ENCODE data around the gene CDK5RAP2. TPM values are rescaled to one million over a fixed set of nuclear protein-coding genes. Genes with fewer than 3 reads are reported as not detected.

CDK5RAP2 gene
- total RNA-seq, 1 experiment from 2014 or later = 56.4 TPM

GRCh38 chr9:120481846-120482245, 98.1 kb downstream of the CDK5RAP2 start:
- no peak overlapping the region for H2BK5ac ChIP-seq (ENCODE audit: insufficient read length, low read length)
- H3K56ac ChIP-seq (ENCODE audit: insufficient read length, low read depth, low read length) = no peak overlapping the region
- H2AK5ac ChIP-seq (ENCODE audit: insufficient read length, low read length) = no peak overlapping the region
- no peaks in the 10 kb centered on the region for H3K79me1 ChIP-seq (ENCODE audit: insufficient read depth, low read depth, low read length, poor library complexity, severe bottlenecking)
- H3K18ac ChIP-seq (ENCODE audit: insufficient read length, low read depth, low read length) = no peak overlapping the region
- no peak for TF ChIP-seq CTCF (conservative IDR thresholded peaks at IDR 0.05)
- no peaks in the 10 kb centered on the region for H3K9me3 Mint-ChIP-seq
- H3K27me3 ChIP-seq (ENCODE audit: insufficient read depth, low read length) = no peaks in the 10 kb centered on the region
- H2BK120ac ChIP-seq (ENCODE audit: low read depth, low read length, poor library complexity, severe bottlenecking) = no peak overlapping the region
- H3K27ac Mint-ChIP-seq = no peak overlapping the region
- H4K5ac ChIP-seq (ENCODE audit: insufficient read length, low read depth, low read length) = no peak overlapping the region
- H3K27me3 Mint-ChIP-seq (ENCODE audit: low read depth) = no peaks in the 10 kb centered on the region
- H2BK20ac ChIP-seq (ENCODE audit: low read depth, low read length, poor library complexity, severe bottlenecking) = no peak overlapping the region
- no peak overlapping the region for H2BK15ac ChIP-seq (ENCODE audit: low read depth, low read length)
- H3K9ac ChIP-seq (ENCODE audit: extremely low read depth, insufficient read length, low read length) = no peak overlapping the region
- H4K91ac ChIP-seq (ENCODE audit: insufficient read length, low read depth, low read length) = no peak overlapping the region
- no peak overlapping the region for H3K4me3 Mint-ChIP-seq
- no peak overlapping the region for H2BK12ac ChIP-seq (ENCODE audit: insufficient read length, low read depth, low read length)
- DNase-seq = no peak
- H3K4ac ChIP-seq (ENCODE audit: low read depth, low read length) = no peak overlapping the region
- no CpG with 5 or more reads among the region's 2 CpGs for WGBS (ENCODE audit: extremely low coverage, insufficient read length, low lambda C conversion rate)
- H3K4me2 ChIP-seq (ENCODE audit: insufficient read depth, insufficient read length, low read length) = no peak overlapping the region
- no peaks in the 10 kb centered on the region for H3K9me3 ChIP-seq (ENCODE audit: control insufficient read depth, low read depth, low read length)
- H3K27ac ChIP-seq (ENCODE audit: insufficient read length, low read depth, low read length) = no peak overlapping the region
- H2AFZ ChIP-seq (ENCODE audit: low read length) = no peak overlapping the region
- H3K4me1 Mint-ChIP-seq = peaks cover 29 to 38% of the 10 kb centered on the region in 2 experiments
- no peak overlapping the region for H3K23ac ChIP-seq (ENCODE audit: insufficient read length, low read depth, low read length)
- peaks cover 2% of the 10 kb centered on the region; the same call in 1 of the 2 replicates for H3K4me1 ChIP-seq (ENCODE audit: insufficient read depth, low read length)
- peaks cover 13 to 43% (median 25%) of the 10 kb centered on the region in 3 experiments; a peak in 6 of 7 replicates for H3K36me3 Mint-ChIP-seq (ENCODE audit: insufficient read depth in 1 of 3, low read depth in 3 of 3)
- no peak overlapping the region for H3K14ac ChIP-seq (ENCODE audit: insufficient read depth, low read length)
- no peaks in the 10 kb centered on the region for H3K23me2 ChIP-seq (ENCODE audit: insufficient read length, low read depth, low read length, poor library complexity, severe bottlenecking)
- H4K20me1 ChIP-seq (ENCODE audit: control insufficient read depth, insufficient read depth, insufficient read length) = no peaks in the 10 kb centered on the region
- H4K8ac ChIP-seq (replicated peaks; ENCODE audit: insufficient read length, low read depth, low read length) = no peak overlapping the region
- no peaks in the 10 kb centered on the region; the same call in 1 of the 2 replicates for H3K79me2 ChIP-seq (ENCODE audit: insufficient read depth, low read length)
- H3T11ph ChIP-seq (ENCODE audit: low read length) = no peak overlapping the region

All from H9 (cell line).